SU-DHL-6 (cell line): ENCODE measurements around the gene TRIM59.

Experiments used
- CTCF ChIP-seq: fragments of 200-600 bp; sonication (generic); IDR thresholded peaks from one replicate; pipeline ENCODE4 v1.5.1; 2017; ENCODE audit warnings: antibody characterized with exemption, mild to moderate bottlenecking, low read length, moderate library complexity; ENCODE audit not compliant: insufficient read depth, poor library complexity, severe bottlenecking
- EZH2phosphoT487 ChIP-seq: fragments of 200-600 bp; sonication (generic), shearing (Covaris generic); conservative IDR thresholded peaks from 2 replicates; pipeline ENCODE4 v1.6.1; 2018; ENCODE audit warnings: mild to moderate bottlenecking, antibody characterized with exemption, low read length, moderate library complexity, mixed read lengths

- TF ChIP-seq CTCF (no peak), EZH2phosphoT487 (no peak)
Measured at GRCh38 chr3:160460033-160460432, 10.4 kb upstream of the TRIM59 start.
